Skeletal muscle satellite cell (primary cell): ENCODE results near the gene IPO13.

Experiments
- H3K27me3 ChIP-seq: 2 replicates; pipeline ENCODE4 v1.7.0; 2013; ENCODE audit warnings: low read length; ENCODE audit not compliant: control insufficient read depth, insufficient read depth
- H3K36me3 ChIP-seq: 2 replicates; pipeline ENCODE4 v1.7.0; 2013; ENCODE audit warnings: mild to moderate bottlenecking, control low read depth, low read length; ENCODE audit not compliant: insufficient read depth
- H3K4me1 ChIP-seq: 2 replicates; pipeline ENCODE4 v1.7.0; 2013; ENCODE audit warnings: low read length; ENCODE audit not compliant: control insufficient read depth, insufficient read depth
- H3K4me2 ChIP-seq: 2 replicates; pipeline ENCODE4 v1.7.0; 2013; ENCODE audit warnings: mild to moderate bottlenecking, low read length
- H3K4me3 ChIP-seq: 2 replicates; pipeline ENCODE4 v1.7.0; 2013; ENCODE audit warnings: low read length
- H3K9ac ChIP-seq: 2 replicates; pipeline ENCODE4 v1.7.0; 2013; ENCODE audit warnings: mild to moderate bottlenecking, low read depth, low read length, moderate library complexity
- H3K9me3 ChIP-seq: replicated peaks from 2 replicates; pipeline ENCODE4 v1.7.0; 2013; ENCODE audit warnings: mild to moderate bottlenecking, control low read depth, low read length

The IPO13 gene

DNA sequence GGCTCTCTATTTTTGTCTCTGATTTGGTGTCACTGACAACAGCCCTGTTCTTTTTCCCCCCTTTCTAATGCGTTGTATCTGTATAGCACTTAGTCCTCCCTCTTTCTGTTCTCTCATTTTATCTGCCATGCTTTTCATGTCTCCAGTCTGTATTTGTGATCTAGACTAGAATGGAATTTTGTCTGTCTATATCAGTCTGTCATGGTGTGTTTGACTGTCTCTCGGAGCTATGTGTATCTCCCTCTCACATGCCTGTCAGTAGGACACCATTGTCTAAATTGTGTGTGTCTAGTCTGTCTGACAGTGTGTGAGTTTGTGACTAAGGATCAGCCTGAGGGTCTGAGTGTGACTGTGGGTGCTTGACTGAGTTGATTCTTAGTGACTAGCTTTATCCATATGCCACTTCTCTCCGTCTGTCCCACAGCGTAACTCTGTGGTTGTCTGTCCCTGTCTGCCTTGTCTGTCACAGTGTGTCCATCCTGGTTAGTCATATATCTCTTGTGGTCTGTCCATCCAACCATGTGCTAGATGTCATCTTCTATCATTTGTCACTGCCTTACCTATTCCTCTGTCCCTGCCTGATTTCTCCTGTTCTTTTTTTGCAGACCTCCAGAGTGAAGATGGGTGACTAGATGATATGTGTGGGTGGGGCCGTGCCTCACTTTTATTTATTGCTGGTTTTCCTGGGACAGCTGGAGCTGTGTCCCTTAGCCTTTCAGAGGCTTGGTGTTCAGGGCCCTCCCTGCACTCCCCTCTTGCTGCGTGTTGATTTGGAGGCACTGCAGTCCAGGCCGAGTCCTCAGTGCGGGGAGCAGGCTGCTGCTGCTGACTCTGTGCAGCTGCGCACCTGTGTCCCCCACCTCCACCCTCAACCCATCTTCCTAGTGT lies 30.9 kb downstream of the IPO13 start:
- Histone ChIP-seq H3K4me2 (peak overlapping the region; percentile 96), H3K4me3 (no peak overlapping the region), H3K9me3 (no peaks in the 10 kb centered on the region), H3K9ac (no peak overlapping the region), H3K36me3 (peaks cover 36% of the 10 kb centered on the region), H3K27me3 (no peaks in the 10 kb centered on the region), H3K4me1 (peaks cover 52% of the 10 kb centered on the region)

DNA sequence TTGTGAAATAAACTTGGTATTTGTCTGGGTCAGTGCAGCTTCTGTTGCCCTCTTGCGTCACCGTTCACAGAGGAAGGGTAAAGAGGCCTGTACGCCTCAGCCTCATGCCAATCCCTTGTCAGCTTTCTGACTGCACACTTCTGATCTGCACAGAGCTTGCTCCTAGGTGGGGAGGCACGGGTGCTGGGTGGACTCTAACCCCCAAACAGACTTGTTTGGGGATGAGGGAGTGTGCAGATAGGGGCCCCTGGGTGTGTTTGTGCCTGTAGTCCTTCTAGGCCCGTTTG lies 31.5 kb downstream of the IPO13 start:
- peak overlapping the region; percentile 79 for H3K9ac ChIP-seq
- peaks cover 58% of the 10 kb centered on the region for H3K4me1 ChIP-seq
- H3K27me3 ChIP-seq = no peaks in the 10 kb centered on the region
- peak overlapping the region; percentile 89 for H3K4me3 ChIP-seq
- H3K4me2 ChIP-seq = peak overlapping the region; percentile 96
- no peaks in the 10 kb centered on the region for H3K9me3 ChIP-seq
- peaks cover 30% of the 10 kb centered on the region for H3K36me3 ChIP-seq

DNA sequence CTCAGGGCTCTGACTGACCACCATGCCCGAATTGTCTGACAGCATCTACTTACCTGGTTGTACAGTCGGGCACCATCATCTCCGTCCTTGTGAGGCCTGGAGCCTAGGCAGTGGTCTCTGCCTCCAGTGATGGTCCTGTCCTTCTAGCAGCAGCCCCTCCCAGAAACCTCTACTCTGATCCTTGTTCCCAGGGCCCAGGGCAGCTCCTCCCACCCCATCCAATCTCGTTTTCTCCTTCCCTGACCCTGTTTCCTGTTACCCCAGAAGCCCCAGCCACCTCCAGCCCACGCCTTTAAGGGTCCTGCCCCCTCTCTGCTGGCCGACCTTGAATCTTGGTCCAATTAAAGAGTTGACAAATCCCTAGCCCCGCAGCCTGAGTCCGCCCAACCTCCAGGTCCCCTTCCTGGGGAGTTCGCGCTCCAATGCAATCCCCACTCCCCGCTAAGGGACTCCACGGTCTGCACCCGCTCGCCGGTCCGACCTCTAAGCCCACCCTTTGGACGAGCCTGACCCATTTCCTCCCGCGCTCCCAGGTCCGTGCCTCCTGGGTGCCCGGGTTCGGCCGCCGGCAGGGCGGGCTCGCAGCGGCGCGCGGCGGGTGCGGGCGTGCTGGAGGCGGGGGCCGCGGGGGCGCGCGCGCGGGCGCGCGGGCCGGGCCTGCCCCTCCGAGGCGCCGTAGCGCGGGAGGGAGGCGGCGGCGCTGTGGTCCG lies 32.0 kb downstream of the IPO13 start, which contains the start of gene B4GALT2:
B4GALT2 (plus strand) TSS at position 660 of the 710 bp plus-strand sequence. CDS start 1,951 bp downstream, outside the sequence.
- no peaks in the 10 kb centered on the region for H3K9me3 ChIP-seq
- peak within 1 kb of the TSS; percentile 89 for H3K4me3 ChIP-seq
- H3K4me2 ChIP-seq = peak within 1 kb of the TSS; percentile 99
- H3K4me1 ChIP-seq = peaks cover 62% of the 10 kb centered on the region
- H3K27me3 ChIP-seq = no peaks in the 10 kb centered on the region
- peaks cover 31% of the 10 kb centered on the region for H3K36me3 ChIP-seq
- H3K9ac ChIP-seq = peak within 1 kb of the TSS; percentile 83

DNA sequence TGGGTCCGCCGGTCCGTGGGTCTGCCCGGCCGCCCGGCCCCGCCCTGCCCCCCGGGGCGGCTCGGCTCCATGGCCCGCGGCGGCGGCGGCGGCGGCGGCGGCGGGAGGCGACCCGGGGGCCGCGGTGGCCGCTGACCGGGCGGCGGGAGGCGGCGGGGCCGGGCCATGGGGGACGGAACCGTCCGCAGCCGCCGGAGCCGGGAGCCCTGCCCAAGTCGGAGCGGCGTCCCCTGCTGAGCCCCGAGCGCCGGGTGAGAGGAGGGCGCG lies 32.4 kb downstream of the IPO13 start:
- no peaks in the 10 kb centered on the region for H3K27me3 ChIP-seq
- peak overlapping the region; percentile 99 for H3K4me2 ChIP-seq
- peaks cover 36% of the 10 kb centered on the region for H3K36me3 ChIP-seq
- no peaks in the 10 kb centered on the region for H3K9me3 ChIP-seq
- peak overlapping the region; percentile 83 for H3K9ac ChIP-seq
- peak overlapping the region; percentile 89 for H3K4me3 ChIP-seq
- peaks cover 58% of the 10 kb centered on the region for H3K4me1 ChIP-seq

DNA sequence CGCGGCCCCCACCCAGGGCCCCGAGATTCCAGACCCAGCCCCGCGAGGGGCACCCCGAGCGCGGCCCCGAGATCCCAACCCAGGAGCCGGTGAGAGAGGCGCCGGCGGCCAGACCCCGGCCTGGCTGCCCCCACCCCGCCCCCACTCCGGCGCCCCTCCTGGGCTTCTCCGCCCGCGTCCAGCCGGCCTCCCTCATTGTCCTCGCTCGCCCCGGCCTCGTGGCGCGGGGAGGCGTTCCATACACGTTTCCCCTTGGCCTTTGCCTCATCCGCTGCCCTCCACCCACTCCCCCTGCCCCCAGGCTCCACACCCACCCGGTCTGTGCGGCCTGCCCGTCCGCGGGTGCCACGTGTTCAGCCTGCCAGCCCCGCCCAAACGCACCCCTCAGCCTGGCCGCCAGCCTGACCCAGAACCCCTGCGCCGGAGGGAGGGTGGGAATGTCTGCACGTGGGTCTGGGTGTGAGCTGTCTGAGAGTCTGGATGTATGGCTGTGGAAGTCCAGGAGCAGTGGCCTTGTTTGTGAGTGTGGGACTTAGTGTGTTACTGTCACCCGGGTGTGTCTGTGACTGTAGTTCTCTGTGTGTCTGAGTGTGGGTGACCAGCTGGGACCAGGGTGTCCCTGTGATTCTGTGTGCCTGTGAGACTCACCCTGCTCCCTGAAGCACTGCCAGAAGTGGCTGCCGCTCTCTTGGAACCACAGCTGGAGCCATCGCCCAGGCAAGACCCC lies 32.9 kb downstream of the IPO13 start:
- peak overlapping the region; percentile 83 for H3K9ac ChIP-seq
- H3K9me3 ChIP-seq = no peaks in the 10 kb centered on the region
- H3K4me3 ChIP-seq = peak overlapping the region; percentile 89
- H3K4me1 ChIP-seq = peaks cover 55% of the 10 kb centered on the region
- H3K27me3 ChIP-seq = no peaks in the 10 kb centered on the region
- peak overlapping the region; percentile 99 for H3K4me2 ChIP-seq
- H3K36me3 ChIP-seq = peaks cover 41% of the 10 kb centered on the region

DNA sequence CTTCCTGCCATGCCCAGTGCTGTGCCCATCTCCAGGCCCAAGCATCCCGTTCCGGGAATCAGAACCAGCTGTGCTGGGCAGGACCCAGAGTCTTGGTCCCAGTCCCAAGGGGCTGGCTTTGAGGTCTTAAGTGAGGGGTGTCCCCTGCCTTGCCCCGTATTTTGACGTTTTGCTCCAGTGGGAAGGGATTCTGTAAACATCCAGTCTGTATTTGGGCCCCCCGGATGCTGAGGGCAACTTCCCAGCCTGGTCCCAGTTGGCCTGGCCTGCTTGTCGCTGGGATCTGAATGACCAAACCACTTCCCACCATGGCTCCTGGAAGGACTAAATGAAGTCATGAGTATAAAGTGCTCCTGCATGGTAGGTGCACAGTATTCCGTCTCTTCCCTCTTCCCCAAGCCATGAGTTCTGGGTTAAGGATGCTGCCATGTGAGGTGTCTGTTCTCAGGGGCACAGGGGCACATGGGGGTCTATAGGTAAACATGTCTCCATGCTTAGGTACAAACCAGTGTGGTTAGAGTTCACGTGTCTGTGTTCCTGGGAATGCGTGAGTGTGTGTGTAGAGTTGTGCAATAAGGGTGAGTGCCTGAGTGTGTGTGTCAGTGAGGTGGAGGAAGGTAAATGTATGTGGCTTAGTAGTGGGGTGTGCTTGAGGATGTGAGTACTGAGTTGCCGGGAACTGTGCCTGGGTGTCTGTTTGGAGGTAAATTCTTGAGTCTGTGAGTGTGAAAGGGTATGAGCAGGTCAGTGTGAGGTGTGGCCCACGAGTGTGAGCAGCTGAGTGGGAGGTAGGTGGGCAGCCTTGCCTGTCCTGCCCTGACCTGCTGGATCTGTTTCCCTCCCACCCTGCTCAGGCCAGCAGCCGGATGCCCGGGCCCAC lies 33.7 kb downstream of the IPO13 start:
- Histone ChIP-seq H3K36me3 (peaks cover 43% of the 10 kb centered on the region), H3K4me2 (peak overlapping the region; percentile 99), H3K27me3 (no peaks in the 10 kb centered on the region), H3K4me3 (peak overlapping the region; percentile 89), H3K9me3 (no peaks in the 10 kb centered on the region), H3K9ac (peak overlapping the region; percentile 83), H3K4me1 (peaks cover 55% of the 10 kb centered on the region)

DNA sequence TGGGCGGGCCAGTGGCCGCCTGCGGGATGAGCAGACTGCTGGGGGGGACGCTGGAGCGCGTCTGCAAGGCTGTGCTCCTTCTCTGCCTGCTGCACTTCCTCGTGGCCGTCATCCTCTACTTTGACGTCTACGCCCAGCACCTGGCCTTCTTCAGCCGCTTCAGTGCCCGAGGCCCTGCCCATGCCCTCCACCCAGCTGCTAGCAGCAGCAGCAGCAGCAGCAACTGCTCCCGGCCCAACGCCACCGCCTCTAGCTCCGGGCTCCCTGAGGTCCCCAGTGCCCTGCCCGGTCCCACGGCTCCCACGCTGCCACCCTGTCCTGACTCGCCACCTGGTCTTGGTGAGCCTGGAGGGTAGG lies 34.4 kb downstream of the IPO13 start:
- H3K36me3 ChIP-seq = peaks cover 49% of the 10 kb centered on the region
- H3K4me1 ChIP-seq = peaks cover 50% of the 10 kb centered on the region
- peak overlapping the region; percentile 89 for H3K4me3 ChIP-seq
- H3K9me3 ChIP-seq = no peaks in the 10 kb centered on the region
- H3K27me3 ChIP-seq = no peaks in the 10 kb centered on the region
- H3K9ac ChIP-seq = no peak overlapping the region
- H3K4me2 ChIP-seq = peak overlapping the region; percentile 99

DNA sequence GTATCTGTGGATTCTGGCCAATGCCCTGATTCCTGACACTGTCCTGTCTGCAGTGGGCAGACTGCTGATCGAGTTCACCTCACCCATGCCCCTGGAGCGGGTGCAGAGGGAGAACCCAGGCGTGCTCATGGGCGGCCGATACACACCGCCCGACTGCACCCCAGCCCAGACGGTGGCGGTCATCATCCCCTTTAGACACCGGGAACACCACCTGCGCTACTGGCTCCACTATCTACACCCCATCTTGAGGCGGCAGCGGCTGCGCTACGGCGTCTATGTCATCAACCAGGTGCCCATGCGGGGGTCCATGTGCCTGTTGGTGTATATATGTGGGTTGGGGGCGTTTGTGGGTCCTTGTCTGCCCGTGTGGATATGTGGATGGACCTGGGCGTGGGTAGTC lies 34.9 kb downstream of the IPO13 start:
- peaks cover 48% of the 10 kb centered on the region for H3K36me3 ChIP-seq
- no peaks in the 10 kb centered on the region for H3K27me3 ChIP-seq
- H3K9ac ChIP-seq = no peak overlapping the region
- H3K4me1 ChIP-seq = peaks cover 45% of the 10 kb centered on the region
- H3K9me3 ChIP-seq = no peaks in the 10 kb centered on the region
- no peak overlapping the region for H3K4me3 ChIP-seq
- peak overlapping the region; percentile 99 for H3K4me2 ChIP-seq

DNA sequence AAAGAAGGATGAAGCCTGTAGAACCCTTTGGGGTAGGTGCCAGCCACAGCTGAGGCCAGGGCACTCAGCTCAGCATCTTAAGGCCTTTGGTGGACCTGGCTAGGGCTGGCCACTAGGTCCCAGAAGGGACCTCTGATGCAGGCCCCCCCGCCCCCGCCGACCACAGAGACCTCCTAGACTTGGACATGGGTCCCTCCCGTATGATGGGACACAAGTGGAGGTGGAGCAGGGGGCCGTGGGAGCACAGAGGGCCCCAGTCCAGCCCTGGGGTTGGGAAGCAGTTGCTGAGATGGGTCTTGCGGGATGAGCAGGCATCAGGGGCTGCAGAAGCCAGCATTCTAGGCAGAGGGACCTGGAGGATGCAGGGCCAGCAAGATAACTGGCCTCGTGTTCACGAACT lies 35.5 kb downstream of the IPO13 start:
- Histone ChIP-seq H3K9ac (no peak overlapping the region), H3K36me3 (peaks cover 43% of the 10 kb centered on the region), H3K4me1 (peaks cover 40% of the 10 kb centered on the region), H3K4me3 (no peak overlapping the region), H3K4me2 (no peak overlapping the region), H3K27me3 (no peaks in the 10 kb centered on the region), H3K9me3 (no peaks in the 10 kb centered on the region)

DNA sequence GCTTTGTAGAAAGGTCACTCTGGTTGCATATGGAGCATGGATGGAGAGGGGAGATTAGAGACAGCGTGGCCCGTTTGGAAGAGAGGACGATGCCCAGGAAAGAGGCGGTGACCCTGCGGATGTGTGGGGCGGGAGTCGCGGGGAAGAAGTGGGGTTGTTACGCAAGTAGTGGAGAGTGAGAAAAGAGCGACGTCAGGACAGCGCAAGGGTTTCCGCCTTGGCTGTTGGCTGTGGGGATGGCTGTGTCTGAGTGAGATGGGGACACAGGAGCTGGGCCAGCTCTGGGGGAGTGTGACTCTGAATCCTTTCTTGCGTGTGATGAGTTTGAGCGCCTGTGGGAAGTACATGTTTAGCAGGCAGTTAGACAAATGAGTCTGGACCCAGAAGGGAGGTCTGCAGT lies 36.1 kb downstream of the IPO13 start:
- peaks cover 37% of the 10 kb centered on the region for H3K36me3 ChIP-seq
- H3K9me3 ChIP-seq = no peaks in the 10 kb centered on the region
- H3K4me1 ChIP-seq = peaks cover 35% of the 10 kb centered on the region
- H3K4me3 ChIP-seq = no peak overlapping the region
- no peaks in the 10 kb centered on the region for H3K27me3 ChIP-seq
- peak overlapping the region; percentile 34 for H3K4me2 ChIP-seq
- no peak overlapping the region for H3K9ac ChIP-seq
